IPS DF 19.7 (cell line): ENCODE results near the gene IST1.
"Not testable (repeated sequence)": the region's sequence is repeated elsewhere in the genome, so short reads cannot be mapped to it uniquely, and the experiment has no call there.

Experiments used
- DNase-seq: peaks from one replicate; pipeline ENCODE4 v3.0.0-alpha.2; 2013; ENCODE audit warnings: low read depth, low spot score

The IST1 gene

DNA sequence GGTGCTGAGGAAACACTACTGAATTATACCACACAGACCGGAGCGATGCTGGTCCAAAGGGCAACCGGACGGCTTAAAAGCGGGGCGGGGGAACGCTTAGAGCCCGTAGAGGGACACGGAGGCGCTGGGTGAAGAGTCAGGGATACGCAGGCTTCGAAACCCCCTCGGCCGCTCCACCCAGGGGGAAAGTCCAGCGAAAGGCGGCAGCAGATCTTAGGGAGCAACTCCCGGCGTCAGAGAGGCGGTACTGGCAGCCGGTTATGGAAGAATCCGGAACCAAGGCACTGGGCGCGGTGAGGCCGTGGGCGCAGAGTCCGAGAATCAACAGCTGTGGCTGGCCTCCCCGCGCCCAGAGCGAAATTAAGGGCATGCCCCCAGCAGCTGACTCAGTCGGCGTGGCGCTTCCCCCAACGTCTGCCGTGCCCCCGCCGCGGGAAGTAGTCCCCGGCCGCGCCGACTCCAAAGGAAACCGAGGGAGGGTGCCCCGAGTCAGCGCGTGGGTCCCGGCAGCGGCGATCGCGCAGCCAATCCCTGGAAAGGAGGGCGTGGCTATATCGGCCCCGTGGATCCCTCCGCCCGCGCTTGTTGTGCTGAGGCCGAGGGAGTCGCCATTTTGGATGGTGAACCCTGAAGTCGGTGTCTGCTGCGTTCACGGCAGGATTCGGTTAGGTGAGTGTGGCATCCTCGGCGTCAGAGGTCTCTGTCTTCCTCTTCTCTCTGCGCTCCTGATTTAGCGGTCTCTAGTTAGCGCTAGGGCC lies at the start of gene IST1:
Gene IST1 (plus strand): TSS at position 611 of the 758 bp plus-strand sequence. CDS start 20,110 bp downstream, outside the sequence.
- DNase-seq = peak; percentile 88

DNA sequence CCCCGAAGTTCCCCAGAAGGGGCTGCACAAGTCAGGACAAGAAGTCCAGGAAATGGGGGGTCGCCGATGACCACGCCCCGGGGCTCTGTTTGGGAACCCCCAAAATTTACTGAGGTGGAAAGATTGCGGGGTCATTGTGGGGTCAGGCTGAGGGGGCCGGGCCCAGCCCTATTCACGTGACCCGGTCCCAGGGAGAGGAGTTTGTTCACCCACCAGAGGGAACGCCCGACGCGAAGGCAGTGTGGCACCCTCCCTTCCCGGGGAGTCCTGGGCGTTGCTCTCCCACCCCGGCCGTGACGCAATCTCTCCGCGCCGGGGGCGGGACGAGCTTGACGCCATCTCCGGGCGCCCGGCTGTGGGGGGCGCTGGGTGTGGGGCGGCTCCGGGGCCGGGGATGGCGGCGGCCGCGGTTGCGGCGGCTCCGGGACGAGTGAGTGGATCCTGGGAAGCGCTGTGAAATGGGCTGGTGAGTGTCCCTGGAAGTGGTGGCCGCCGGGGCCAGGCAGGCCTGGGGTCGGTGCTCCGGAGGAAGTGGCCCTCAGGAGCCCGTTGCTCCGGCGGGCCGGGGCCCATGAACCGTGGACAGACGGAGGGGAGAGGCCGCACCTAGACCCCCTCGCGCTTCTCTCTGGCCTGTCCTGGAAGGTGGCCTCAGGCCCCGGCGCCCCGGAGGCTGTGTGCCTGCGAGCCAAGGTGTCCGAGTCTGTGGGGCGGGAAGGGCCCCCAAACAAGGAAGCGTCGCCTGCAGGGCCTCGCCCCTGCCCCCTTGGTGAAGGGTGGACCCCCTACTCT lies 49.5 kb upstream of the IST1 start, which contains the start of gene ATXN1L:
Gene ATXN1L (plus strand): TSS at position 338 of the 792 bp plus-strand sequence. CDS start 3,765 bp downstream, outside the sequence.
- peak; percentile 15 for DNase-seq

DNA sequence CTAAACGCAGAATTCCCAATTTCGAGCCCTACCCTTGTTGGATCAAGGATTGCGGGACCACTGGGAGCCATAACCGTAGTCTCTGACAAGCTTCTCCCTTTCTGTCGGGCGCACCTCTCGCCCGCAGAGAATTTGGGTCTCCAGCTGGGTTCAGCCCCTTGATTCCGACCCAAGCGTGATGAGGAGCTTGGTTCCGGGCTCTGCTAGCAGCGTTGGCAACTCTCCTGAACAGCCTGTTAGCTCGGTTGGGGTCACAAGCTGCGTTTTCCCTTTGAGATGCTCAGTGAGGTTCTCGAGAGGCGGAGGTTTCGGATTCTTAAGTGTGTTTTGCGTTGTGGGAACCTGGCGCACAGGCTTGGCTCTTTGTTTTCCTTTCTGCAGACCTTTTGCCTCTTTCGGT lies 48.9 kb upstream of the IST1 start:
- DNase-seq = no peak

DNA sequence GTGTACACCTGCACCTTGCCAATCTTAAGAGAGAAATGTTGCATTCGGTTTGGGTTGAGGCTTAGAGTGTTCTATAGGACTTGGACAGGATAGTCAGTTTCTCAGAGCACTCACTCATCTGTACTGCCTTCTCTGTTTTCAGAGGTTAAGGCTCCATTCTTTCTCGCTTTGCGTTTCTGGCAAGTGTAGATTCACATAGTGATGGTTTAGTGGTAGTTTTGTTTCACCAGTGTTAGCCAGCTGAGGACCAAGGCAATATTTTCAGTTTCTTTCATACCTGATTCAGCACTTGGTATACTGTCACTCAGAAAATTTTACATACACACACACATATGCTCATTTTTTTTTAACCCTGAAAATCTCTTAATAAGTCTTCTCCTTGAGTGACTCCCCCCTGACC lies 48.2 kb upstream of the IST1 start:
- DNase-seq = no peak

DNA sequence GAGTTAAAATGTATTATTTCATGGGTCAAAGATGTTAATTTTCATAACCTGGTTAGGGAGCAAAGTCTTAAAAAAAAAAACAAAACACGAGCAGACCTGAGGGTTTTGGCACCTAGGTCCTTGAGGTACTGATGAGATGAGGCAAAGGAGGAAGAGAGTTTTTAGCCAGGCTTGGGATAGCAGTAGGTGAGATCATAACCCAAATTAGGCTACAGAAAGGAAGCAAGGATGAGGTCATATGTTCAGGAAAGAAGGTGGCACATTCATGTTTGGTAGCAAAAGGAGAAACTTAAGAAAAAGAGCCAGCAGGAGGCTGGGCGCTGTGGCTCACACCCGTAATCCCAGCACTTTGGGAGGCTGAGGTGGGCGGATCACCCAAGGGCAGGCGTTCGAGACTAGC lies 46.7 kb upstream of the IST1 start:
- DNase-seq = no peak

DNA sequence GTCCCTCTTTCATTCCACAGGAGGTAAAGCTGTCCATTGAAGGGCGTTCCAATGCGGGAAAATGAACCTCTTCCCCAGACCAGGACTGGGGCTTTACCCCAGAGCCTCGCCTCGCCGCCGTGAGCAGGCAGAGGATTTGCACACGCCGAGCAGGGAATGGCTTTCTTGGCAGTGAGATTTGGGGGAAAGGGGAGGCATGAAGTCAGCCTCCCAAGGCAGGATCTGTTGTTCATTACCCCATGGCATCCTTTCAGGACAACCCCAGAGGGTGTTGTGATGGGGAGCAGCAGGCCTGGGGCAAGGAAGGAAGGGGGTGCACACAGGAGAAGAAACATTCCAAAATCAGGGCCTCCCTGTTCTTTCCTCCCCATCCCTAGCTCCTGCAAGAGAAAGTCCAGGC lies 43.6 kb upstream of the IST1 start:
- DNase-seq = no peak

DNA sequence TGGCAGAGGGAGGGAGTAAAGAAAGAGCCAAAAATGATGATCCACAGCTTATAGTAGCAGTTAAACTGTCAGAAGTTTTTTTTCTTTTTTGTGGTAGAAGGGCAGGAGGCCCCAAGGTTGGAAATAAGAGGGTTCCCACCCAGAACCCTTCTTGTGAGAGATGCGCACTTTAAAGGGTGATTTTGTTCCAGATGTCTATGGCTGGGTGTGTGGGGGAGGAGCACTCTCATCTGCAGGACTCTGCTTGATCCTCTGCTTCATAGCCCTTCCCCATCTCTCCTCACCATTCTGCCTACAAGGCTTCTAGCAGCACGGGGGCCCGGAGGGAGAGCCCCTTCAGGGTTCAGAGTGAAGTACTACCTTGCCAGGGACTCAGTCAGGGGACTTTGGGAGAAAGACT lies 43.2 kb upstream of the IST1 start:
- no peak for DNase-seq

DNA sequence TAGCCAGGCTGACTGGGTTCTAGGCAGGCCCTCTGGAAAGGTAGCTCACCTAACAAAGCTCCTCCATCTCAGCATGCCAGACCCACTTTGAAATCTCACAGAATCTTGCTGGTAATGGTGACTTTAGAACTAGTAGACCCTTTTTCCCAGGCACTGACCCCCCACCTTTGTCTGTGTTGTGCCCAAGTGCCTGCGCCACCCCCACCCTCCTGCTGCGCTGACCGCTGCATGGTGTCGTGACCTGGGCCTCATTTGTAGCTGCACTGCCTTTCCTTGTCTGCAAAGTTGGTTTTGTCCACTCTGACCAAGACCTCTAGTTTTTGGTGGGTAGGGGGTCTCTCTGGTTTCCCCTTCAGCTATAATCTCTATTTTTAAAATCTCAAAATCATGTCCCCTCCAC lies 42.8 kb upstream of the IST1 start:
- DNase-seq = no peak

DNA sequence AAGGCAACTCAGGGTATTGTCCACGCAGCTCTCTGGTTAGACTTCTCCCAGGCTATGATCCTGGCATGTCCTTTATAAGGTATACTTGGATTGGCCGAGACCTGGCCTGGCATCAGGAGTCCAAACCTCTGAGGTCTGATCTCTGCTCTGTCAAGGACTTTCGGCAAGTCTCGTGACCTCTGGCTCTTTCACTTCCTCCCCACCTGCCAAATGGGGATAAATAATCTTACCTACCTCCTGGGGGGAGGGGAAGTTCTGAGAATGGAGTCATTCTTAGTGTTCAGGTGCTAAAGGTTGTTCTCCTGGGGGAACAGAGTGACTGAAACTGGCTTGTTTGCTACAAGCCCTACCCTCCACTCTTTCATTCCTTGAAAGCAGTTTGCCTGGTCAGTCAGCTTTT lies 41.9 kb upstream of the IST1 start:
- DNase-seq = no peak

DNA sequence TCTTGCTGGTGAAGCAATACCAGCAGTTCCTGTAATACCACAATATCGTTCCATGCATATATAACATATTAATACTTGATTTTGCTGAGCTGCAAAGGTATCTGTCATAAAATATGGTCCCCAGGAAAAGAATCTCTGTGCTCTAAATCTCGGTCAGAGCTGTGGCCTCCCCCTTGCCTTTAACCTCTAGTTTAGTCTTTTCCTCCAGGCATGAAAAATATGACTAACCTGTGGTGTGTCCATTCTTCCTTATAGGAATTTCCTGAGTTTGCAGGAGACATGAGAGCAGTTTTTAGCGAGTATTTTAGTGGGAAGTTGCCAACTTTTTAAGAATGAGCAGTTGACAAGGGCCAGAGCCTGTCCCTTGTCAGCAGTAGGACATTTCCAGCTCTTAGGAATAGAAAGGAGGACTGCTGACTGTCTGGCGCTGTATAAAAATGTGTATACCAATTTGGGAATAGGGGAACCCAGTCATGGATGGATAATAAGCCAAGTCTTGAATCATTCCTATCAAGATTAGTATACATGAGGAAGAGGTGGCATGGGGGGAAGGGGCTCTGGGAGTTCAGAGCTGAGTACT lies 40.9 kb upstream of the IST1 start:
- no peak for DNase-seq

DNA sequence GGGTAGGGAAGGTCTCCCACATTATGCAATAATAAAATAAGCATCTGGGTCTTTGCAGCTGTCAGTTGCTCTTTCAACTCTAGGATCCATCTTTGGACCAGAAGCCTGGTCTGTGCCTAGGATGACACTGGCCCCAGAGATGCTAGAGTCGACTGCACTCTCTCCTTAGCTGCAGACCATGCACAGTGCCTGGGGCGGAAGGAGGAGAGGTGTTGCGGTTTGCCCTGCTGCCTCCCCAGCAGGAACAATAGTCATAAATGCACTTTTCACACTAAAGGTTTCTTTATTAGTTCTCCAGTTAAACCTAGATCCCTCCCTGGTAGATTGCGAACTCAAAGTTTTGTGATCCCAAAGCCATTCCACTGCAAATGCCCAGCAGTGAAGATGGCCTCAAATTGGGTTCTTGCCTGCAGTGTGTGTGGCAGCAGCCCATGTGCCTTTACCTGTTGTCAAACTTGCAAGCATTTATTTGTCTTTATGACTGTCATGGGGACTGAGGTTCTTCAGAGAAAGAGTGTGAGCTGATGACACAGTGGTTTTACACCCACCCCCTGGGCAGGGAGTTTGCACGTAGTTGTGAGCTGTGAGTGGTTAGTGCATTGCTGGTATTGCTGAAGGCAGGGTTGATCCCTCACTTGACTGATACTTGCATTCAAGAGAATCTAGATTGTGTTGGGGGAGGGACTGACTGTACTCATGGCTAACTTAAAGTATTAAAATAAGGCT lies 39.2 kb upstream of the IST1 start:
- no peak for DNase-seq

DNA sequence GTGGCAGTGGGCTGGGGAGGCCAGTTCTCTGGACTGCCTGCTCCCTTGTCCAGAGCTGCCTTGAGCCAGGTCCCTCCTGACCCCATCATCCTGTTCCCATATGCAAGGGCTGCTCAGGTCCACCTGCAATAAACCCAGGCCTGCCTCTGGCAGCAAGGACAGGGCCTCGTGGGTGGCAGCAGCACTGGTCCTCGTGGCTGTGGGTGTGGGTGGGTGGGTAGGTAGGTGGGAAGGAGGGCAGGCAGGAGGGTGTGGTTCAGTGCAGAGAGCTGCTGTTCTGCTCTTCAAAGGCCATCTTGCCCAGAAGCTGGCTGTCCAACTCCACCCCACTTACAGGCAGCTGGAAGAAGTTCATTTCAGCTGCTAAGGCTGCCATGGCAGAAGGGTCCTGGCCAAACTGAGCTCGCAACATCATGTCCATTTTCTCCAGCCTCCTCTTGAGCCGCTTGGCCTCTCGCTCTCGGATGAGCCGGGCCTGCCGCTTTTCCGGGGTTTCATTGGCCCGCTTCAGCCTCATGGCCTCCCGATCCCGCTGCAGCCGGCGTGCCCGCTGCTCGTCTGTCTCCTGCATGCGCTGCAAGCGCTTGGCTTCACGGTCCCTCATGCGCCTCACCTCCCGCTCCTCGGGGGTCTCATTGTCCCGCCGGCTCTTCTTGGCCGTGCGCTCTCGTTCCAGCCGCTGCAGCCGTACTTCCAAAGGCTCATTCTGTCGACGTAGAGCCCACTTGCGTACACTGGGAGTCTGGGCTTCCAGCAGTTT lies 35.4 kb upstream of the IST1 start:
- DNase-seq = no peak

DNA sequence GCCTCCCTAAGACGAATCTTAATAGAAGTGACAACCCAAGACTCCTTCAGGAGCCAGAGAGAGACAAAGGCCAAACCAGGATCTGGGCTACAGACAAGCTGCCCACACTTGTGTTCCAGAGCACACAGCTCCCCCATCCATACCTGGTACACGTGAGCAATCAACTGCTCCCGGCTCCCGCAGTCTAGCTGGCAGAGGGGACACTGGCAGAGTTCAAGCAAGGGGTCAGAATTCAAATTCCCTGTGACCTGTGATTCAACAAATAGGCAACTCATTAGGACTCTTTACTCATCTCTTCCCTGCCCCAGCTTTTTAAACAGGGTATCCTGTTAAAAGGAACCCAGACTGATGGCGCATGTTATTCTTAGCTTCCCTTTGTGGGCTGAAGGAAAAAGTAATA lies 31.3 kb upstream of the IST1 start:
- DNase-seq = no peak

DNA sequence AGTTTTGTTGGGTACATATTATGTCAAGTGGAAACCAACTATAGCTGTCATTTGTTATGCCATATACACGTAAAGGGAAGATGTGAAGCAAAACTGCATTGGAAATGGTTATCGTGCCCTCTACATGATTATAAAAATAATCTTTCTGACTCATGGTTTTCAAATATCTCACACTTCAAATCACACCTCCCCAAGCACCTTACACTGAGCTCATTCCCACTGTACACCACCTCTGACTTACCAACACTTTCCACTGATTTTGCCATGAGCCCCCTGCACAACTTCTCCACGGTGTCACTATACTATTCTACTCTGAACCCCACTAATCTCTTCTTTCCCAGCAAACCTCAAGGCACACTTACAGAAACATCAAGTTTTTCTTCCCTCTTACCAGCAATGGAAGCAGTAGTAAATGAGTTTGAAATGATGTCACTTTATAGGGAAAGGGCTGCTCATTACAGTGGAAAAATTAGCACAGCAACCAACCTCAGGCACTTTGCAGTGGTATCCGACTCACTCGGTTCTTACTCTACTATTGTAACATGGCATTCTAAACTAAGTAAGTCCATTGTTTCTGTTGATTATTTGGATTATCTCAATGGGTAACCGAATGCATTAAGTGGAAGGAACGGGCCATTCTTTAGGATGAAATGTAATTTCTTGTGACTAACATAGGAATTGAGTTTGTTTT lies 30.0 kb upstream of the IST1 start:
- DNase-seq = no peak

DNA sequence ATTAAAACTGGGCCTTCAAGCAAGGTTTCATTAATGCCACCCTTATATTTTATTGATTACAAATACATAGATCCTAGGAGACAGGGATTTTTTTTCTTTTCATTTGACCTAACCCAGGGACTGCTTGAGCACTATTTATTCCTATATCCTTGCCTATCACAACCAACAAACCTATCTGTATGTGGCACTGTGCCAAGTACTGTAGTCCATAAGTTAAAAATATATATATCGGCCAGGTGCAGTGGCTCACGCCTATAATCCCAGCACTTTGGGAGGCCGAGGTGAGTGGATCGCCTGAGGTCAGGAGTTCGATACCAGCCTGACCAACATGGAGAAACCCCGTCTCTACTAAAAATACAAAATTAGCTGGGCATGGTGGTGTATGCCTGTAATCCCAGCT lies 28.2 kb upstream of the IST1 start:
- not testable (repeated sequence) for DNase-seq

DNA sequence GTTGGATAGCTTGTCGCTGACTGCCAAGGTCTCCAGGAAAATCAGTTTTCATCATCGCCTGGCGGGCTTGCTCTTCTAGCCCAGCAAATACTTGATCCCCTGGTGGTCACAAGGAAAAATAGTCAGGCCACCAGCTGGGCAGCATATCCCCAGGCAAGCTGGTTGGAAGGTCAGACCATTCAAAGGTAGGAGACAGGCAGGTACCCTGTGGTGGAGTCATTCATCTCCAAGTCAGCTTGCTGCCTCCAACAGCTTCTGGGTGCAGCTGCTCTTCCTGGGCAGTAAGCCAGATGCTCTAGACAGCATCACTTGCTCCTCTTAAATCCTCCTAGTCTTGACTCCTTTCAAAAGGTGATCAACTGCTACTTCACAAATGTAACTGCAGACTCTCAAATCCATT lies 27.4 kb upstream of the IST1 start:
- no peak for DNase-seq

DNA sequence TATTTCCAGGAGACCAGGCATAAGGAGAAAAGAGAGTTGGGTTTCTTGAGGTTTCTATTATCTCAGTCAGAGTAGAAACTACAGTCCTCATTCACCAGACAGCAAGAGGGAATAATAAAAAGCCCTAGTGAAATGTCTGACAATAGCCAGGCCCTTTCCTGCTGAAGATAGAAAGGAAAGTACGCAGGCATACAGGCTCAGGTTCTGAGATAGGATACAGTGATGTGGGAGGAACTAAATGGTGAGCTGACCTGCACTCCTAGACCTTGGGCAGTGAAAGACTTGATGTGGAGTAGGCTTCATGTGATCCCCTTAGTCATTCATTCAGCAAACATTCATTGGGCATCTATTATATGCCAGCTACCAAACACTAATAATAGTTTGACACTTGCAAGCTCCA lies 26.2 kb upstream of the IST1 start:
- DNase-seq = no peak

DNA sequence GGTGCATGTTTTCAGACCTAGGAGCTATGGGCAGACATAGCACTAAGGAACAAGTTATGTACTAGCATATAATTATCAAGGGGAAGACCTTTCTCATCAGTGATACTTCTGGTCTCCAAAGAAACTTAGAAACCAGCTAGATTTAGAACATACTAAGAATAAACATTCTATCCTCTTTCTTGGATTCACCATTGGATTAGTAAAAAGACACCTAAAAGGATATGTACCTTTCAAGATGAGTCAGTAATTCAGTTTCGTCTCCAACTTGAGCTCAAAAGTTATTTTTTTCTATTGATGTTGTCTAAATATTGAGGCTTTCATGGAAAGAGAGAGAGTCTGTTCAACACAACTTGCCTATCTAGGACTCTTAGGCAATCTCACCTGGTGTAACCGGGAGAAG lies 24.5 kb upstream of the IST1 start:
- DNase-seq = no peak

DNA sequence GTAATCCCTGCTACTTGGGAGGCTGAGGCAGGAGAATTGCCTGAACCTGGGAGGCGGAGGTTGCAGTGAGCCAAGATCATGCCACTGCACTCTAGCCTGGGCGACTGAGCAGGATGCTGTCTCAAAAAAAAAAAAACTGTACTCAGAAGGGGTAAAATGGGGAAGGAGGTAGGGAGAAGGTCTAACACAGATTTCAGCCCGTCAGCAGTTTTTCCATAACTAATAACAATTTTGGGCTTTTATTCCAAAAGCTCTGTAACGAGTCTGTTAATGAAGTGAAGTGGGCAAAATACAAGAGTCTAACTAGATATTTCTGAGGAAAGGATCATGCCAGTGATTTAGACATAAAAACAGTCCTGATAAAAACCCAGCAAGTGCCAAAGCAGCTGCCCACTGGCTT lies 22.1 kb upstream of the IST1 start:
- no peak for DNase-seq

DNA sequence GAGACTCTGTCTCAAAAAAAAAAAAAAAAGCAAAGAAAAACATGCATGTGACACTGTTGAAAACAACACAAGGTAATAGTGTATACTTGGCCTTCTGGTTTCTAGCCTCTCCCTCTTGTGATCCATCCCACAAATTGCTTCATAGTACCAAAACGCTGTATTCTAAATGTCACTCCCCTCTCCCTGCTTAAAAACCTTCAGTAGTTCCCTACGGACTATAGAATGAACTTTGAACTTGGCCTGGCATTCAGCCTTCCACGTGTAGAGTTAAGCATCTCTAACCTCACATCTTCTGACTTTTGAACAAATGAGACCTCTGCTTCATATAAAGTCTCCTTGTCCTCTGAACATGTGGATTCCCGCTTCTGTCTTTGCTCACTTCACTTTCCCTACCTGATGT lies 16.4 kb upstream of the IST1 start:
- DNase-seq = no peak

DNA sequence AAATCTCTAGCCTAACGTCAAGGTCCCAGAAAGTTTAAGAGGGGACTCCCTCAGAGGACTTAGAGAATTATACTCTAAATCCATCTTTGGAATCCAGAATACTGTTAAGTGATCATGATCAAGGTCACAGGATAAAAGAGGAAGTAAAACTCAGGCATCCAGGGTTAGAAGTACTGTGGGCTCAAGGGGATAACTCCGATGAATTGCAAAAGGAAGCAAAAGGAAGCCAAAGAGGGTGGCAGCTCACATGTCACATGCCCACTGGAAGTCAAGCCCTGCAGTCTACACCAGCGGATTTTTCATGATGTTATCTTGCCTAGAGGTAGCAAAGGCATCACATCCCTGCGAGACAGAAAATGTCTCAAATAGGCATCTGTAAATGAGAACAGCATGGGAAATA lies 15.2 kb upstream of the IST1 start:
- no peak for DNase-seq
